Activated naive CD4-positive, alpha-beta T cell treated with anti-CD3 and anti-CD28 coated beads, Interleukin-2, amount 10 ng/mL, durations not matched to agents 7 days and 5 days (primary cell): ENCODE data around the gene ZNF24.

Source experiments
- CTCF ChIA-PET: fragments of 350-600 bp; sonication (Branson Sonifier 250); formaldehyde crosslinking; loops from one replicate; lab custom pipeline; 2021; ENCODE audit warnings: antibody characterized with exemption; lab: Charles Lee
- DNase-seq: peaks from one replicate; pipeline ENCODE4 v3.0.0-alpha.2; 2020
- H3K27ac Mint-ChIP-seq: one replicate; pipeline ENCODE4 v1.8.0; 2021; ENCODE audit warnings: mild to moderate bottlenecking, moderate library complexity, mixed read lengths
- H3K27me3 Mint-ChIP-seq: one replicate; pipeline ENCODE4 v1.8.0; 2021; ENCODE audit warnings: mild to moderate bottlenecking, mixed read lengths
- H3K36me3 Mint-ChIP-seq: one replicate; pipeline ENCODE4 v1.8.0; 2021; ENCODE audit warnings: mixed read lengths
- H3K4me1 Mint-ChIP-seq: one replicate; pipeline ENCODE4 v1.8.0; 2021; ENCODE audit warnings: mixed read lengths
- H3K4me3 Mint-ChIP-seq: one replicate; pipeline ENCODE4 v1.8.0; 2021; ENCODE audit warnings: mild to moderate bottlenecking, moderate library complexity, mixed read lengths
- H3K9me3 Mint-ChIP-seq: one replicate; pipeline ENCODE4 v1.8.0; 2021; ENCODE audit warnings: mixed read lengths

ZNF24 gene

GRCh38 chr18:35343488-35343935 lies 708 bp downstream of the ZNF24 start:
- H3K36me3 Mint-ChIP-seq: peaks cover 26% of the 10 kb centered on the region
- H3K4me1 Mint-ChIP-seq: peaks cover 37% of the 10 kb centered on the region
- no peak for DNase-seq
- no peaks in the 10 kb centered on the region for H3K27me3 Mint-ChIP-seq
- H3K9me3 Mint-ChIP-seq: no peaks in the 10 kb centered on the region
- H3K4me3 Mint-ChIP-seq: peak overlapping the region; percentile 88
- peak overlapping the region; percentile 88 for H3K27ac Mint-ChIP-seq
- CTCF ChIA-PET: no interaction called here

- H3K36me3 Mint-ChIP-seq: peaks cover 77% of the 10 kb centered on the region
- no peak overlapping the region for H3K4me3 Mint-ChIP-seq
- DNase-seq: no peak
- H3K27me3 Mint-ChIP-seq: no peaks in the 10 kb centered on the region
- CTCF ChIA-PET: no interaction called here
- H3K4me1 Mint-ChIP-seq: peaks cover 17% of the 10 kb centered on the region
- no peak overlapping the region for H3K27ac Mint-ChIP-seq
- H3K9me3 Mint-ChIP-seq: no peaks in the 10 kb centered on the region
Measured at GRCh38 chr18:35337286-35337685, 6.9 kb downstream of the ZNF24 start.

DNA sequence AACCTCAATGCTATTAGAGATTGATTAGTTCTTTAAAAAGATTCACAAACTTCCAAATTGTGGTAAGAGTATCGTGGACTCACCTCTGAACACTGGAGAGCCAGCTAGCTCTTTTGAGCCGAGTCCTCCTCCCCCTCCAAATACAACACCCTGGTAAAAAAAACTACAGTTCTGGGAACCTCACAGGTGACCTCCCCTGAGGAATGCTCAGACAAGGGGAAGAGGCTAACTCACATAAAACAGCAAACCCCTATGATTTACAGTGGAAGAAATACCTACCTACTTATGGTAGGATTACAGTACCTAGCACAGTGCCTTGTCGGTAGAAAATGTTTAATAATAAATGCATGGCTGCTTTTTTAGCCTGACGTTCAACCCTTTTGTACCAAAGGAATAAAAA lies 8.4 kb downstream of the ZNF24 start:
- H3K4me3 Mint-ChIP-seq: no peak overlapping the region
- peaks cover 13% of the 10 kb centered on the region for H3K4me1 Mint-ChIP-seq
- DNase-seq: no peak
- H3K9me3 Mint-ChIP-seq: no peaks in the 10 kb centered on the region
- peaks cover 77% of the 10 kb centered on the region for H3K36me3 Mint-ChIP-seq
- no peaks in the 10 kb centered on the region for H3K27me3 Mint-ChIP-seq
- H3K27ac Mint-ChIP-seq: no peak overlapping the region
- CTCF ChIA-PET: no interaction called here

- Mint-ChIP-seq H3K9me3 (no peaks in the 10 kb centered on the region), H3K4me3 (no peak overlapping the region), H3K27me3 (no peaks in the 10 kb centered on the region), H3K4me1 (peaks cover 8% of the 10 kb centered on the region), H3K27ac (no peak overlapping the region), H3K36me3 (peaks cover 71% of the 10 kb centered on the region)
- CTCF ChIA-PET: interaction anchor here (0.6 kb wide), 1 partner anchor 21 kb away, joined by 3 read pairs; no protein-coding TSS in a partner anchor
- no peak for DNase-seq
Measured at GRCh38 chr18:35334821-35335220, 9.4 kb downstream of the ZNF24 start.

- Mint-ChIP-seq H3K4me1 (peaks cover 2% of the 10 kb centered on the region), H3K27me3 (no peaks in the 10 kb centered on the region), H3K9me3 (no peaks in the 10 kb centered on the region), H3K27ac (no peak overlapping the region), H3K36me3 (peaks cover 64% of the 10 kb centered on the region), H3K4me3 (no peak overlapping the region)
- DNase-seq: no peak
- CTCF ChIA-PET: interaction anchor here (0.6 kb wide), 1 partner anchor 21 kb away, joined by 3 read pairs; no protein-coding TSS in a partner anchor
Measured at GRCh38 chr18:35334212-35334611, 10.0 kb downstream of the ZNF24 start.

GRCh38 chr18:35331367-35332087 lies 12.7 kb downstream of the ZNF24 start:
- CTCF ChIA-PET: no interaction called here
- no peak for DNase-seq

GRCh38 chr18:35328868-35329267 lies 15.4 kb downstream of the ZNF24 start:
- H3K9me3 Mint-ChIP-seq: peaks cover 1% of the 10 kb centered on the region

More at GRCh38 chr18:35331367-35332087, 12.7 kb downstream of the ZNF24 start:
- Mint-ChIP-seq H3K9me3 (peaks cover 1% of the 10 kb centered on the region), H3K27ac (no peak overlapping the region), H3K4me3 (no peak overlapping the region), H3K36me3 (peaks cover 39% of the 10 kb centered on the region), H3K4me1 (peaks cover 2% of the 10 kb centered on the region), H3K27me3 (no peaks in the 10 kb centered on the region)

DNA sequence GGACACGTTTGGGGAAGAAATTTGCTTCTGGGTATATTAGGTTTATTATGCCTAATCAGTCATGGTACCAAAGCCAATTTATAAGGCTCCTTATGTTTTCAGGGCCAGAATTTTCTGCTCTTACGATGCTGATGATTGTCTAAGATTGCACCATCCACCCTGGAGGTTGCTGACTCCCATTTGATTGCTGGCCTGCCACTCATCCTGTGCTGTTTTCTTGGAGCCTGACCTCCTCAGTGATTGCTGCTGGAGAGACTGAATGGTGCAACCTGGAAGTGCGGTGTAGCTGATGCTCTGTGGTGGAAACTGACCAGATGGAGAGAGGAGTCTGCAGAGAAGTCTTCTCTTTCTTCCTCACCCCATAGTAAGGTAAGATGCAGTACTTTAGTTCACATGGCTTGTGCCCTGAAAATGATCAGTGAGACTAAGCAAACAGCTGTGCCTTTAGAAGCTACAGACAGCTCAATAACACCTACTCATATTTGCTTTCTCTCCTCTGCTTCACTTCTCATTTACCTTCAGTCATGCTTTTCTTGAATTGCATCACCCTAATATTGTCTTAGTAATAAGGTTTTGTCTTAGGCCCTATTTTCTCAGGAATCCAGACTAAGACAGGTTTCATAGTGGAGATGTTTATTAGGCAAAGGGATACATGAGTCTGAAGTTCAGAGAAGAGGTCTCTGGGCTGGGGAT lies 17.4 kb downstream of the ZNF24 start:
- peaks cover 1% of the 10 kb centered on the region for H3K9me3 Mint-ChIP-seq
- H3K4me1 Mint-ChIP-seq: no peaks in the 10 kb centered on the region
- no peak for DNase-seq
- H3K36me3 Mint-ChIP-seq: no peaks in the 10 kb centered on the region
- no peak overlapping the region for H3K27ac Mint-ChIP-seq
- H3K27me3 Mint-ChIP-seq: no peaks in the 10 kb centered on the region
- CTCF ChIA-PET: no interaction called here
- no peak overlapping the region for H3K4me3 Mint-ChIP-seq

More at GRCh38 chr18:35328868-35329267, 15.4 kb downstream of the ZNF24 start:
- no peak for DNase-seq
- no peak overlapping the region for H3K27ac Mint-ChIP-seq
- CTCF ChIA-PET: no interaction called here
- H3K4me3 Mint-ChIP-seq: no peak overlapping the region
- peaks cover 16% of the 10 kb centered on the region for H3K36me3 Mint-ChIP-seq
- no peaks in the 10 kb centered on the region for H3K4me1 Mint-ChIP-seq
- no peaks in the 10 kb centered on the region for H3K27me3 Mint-ChIP-seq

DNA sequence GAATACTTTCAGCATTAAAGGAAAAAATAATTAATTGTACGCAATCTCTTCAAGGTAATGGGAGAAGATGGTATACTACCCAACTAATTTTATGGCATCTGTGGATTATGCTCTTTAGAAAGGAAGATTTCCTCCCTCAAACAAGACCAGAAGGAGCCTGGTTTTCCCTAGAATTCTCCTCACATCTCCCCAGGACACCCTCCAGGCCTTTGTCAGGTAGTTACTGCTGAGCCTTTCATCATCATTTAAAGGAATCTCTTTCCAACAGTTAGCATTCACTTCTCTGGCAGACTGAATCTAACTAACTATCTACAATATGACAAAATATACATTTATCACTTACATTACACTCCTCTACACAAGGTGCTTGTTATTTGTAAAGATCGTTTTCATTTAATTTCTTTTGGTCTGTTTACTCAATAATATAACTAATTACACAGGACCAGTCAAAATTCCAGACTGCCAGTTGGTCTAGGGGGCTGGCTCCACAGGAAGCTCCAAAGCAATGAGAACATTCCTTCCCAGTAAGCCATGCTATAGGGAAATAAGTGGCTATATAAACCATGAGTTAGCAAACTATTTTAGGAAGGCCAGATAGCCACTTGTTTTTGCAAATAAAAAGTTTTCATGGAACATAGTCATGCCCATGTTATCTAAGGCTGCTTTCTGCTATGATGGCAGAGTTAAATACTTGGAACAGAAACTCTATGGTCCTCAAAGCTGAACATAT lies 19.1 kb downstream of the ZNF24 start:
- Mint-ChIP-seq H3K4me1 (no peaks in the 10 kb centered on the region), H3K4me3 (no peak overlapping the region), H3K9me3 (peaks cover 1% of the 10 kb centered on the region), H3K27ac (no peak overlapping the region), H3K36me3 (no peaks in the 10 kb centered on the region), H3K27me3 (no peaks in the 10 kb centered on the region)
- CTCF ChIA-PET: no interaction called here
- no peak for DNase-seq

DNA sequence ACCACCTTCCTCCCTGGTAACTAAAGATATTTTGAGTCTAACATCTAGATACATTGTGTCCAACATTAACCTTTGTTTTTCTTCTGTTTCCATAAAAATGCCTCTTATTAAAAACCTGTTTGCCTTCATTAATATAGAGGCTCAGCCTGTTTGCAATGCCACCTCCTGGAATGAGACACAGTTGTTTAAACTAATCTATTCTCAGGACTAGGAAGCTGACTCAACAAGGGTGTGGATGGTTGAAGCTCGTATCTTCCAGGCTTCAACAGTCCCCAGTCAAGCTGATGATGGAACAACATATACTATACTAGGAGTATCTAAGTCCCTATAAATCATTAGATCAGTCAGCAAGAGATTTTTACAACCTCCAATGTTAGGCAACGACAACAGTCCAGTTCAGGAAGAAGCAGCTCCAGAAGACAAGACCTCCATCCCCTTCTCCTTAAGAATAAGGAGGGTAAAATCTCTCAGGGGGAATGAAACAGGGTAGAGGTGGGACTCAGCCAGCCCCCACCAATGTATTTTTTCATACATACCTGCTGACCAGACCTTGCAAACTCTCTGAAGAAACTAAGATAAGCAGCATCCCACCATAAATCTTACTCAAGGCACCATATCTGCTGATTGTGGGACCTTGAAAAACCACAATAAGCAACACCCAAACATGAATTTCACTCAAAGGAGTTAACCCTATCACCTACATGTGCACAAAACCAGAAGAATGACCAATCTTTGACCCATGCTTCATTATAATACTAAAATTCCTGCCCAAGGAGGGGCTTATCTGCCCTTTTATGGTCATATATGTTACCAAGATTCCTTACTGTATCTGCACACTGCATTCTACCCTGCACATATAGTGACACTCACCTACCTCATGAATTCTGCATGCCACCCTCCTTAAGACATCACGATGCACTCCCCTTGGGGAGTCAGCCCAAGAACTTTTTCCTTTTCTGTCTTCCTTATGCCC lies 21.4 kb downstream of the ZNF24 start:
- H3K9me3 Mint-ChIP-seq: peaks cover 1% of the 10 kb centered on the region
- no peak for DNase-seq
- H3K36me3 Mint-ChIP-seq: no peaks in the 10 kb centered on the region
- no peak overlapping the region for H3K27ac Mint-ChIP-seq
- H3K4me3 Mint-ChIP-seq: no peak overlapping the region
- no peaks in the 10 kb centered on the region for H3K27me3 Mint-ChIP-seq
- CTCF ChIA-PET: no interaction called here
- no peaks in the 10 kb centered on the region for H3K4me1 Mint-ChIP-seq

GRCh38 chr18:35311496-35311895 lies 32.7 kb downstream of the ZNF24 start:
- H3K27ac Mint-ChIP-seq: no peak overlapping the region
- peaks cover 23% of the 10 kb centered on the region for H3K36me3 Mint-ChIP-seq
- no peak overlapping the region for H3K4me3 Mint-ChIP-seq
- no peaks in the 10 kb centered on the region for H3K27me3 Mint-ChIP-seq
- no peaks in the 10 kb centered on the region for H3K4me1 Mint-ChIP-seq
- H3K9me3 Mint-ChIP-seq: peaks cover 61% of the 10 kb centered on the region
- no peak for DNase-seq
- CTCF ChIA-PET: no interaction called here

DNA sequence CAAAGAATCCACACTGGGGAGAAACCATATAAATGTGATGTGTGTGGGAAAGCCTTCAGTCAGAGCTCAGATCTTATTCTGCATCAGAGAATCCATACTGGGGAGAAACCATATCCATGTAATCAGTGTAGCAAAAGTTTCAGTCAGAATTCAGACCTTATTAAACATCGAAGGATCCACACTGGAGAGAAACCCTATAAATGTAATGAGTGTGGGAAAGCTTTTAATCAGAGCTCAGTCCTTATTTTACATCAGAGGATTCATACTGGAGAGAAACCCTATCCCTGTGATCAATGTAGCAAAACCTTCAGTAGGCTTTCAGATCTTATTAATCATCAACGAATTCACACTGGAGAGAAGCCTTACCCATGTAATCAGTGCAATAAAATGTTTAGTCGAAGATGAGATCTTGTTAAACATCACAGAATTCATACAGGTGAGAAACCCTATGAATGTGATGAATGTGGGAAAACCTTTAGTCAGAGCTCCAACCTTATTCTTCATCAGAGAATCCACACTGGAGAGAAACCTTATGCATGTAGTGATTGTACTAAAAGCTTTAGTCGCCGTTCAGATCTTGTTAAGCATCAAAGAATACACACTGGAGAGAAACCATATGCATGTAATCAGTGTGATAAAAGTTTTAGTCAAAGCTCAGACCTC lies 37.5 kb downstream of the ZNF24 start:
- Mint-ChIP-seq H3K27ac (no peak overlapping the region), H3K9me3 (peaks cover 72% of the 10 kb centered on the region), H3K27me3 (no peaks in the 10 kb centered on the region), H3K36me3 (peaks cover 61% of the 10 kb centered on the region), H3K4me3 (no peak overlapping the region), H3K4me1 (no peaks in the 10 kb centered on the region)
- CTCF ChIA-PET: no interaction called here
- DNase-seq: no peak

GRCh38 chr18:35303610-35304009 lies 40.6 kb downstream of the ZNF24 start:
- Mint-ChIP-seq H3K9me3 (peaks cover 70% of the 10 kb centered on the region), H3K27me3 (no peaks in the 10 kb centered on the region), H3K4me3 (no peak overlapping the region), H3K36me3 (peaks cover 82% of the 10 kb centered on the region), H3K4me1 (no peaks in the 10 kb centered on the region), H3K27ac (no peak overlapping the region)
- CTCF ChIA-PET: interaction anchor here (0.6 kb wide), 1 partner anchor 25 kb away, joined by 3 read pairs; no protein-coding TSS in a partner anchor
- DNase-seq: no peak
